Large intestine (tissue), 3 donors: Measurements from ENCODE around the gene RAD51B. TPM values are rescaled to one million over a fixed set of nuclear protein-coding genes. Genes with fewer than 3 reads are reported as not detected.

Experiments used
- DNase-seq, 2 donors: peaks; one replicate each; pipeline versions ENCODE4 v3.0.0 to v3.0.0-alpha.2; 2013
- H3K27ac ChIP-seq: one replicate; pipeline ENCODE4 v1.5.1; 2013; ENCODE audit warnings: low read length
- H3K27me3 ChIP-seq: 2 replicates; pipeline ENCODE4 v1.6.1; 2013; ENCODE audit warnings: low read length; ENCODE audit not compliant: control insufficient read depth, insufficient read depth
- H3K36me3 ChIP-seq: 2 replicates; pipeline ENCODE4 v1.6.1; 2013; ENCODE audit warnings: low read length; ENCODE audit not compliant: control insufficient read depth, insufficient read depth
- H3K4me1 ChIP-seq: one replicate; pipeline ENCODE4 v1.6.1; 2013; ENCODE audit warnings: low read length; ENCODE audit not compliant: control insufficient read depth, insufficient read depth
- H3K4me3 ChIP-seq: one replicate; pipeline ENCODE4 v1.5.1; 2013; ENCODE audit warnings: low read length
- H3K9me3 ChIP-seq: one replicate; pipeline ENCODE4 v1.6.1; 2013; ENCODE audit warnings: mild to moderate bottlenecking, low read depth, low read length, moderate library complexity; ENCODE audit not compliant: control insufficient read depth
- WGBS: methylation state at CpG from one replicate; pipeline ENCODE4 v1.1.5; 2013; ENCODE audit warnings: low lambda C conversion rate; ENCODE audit not compliant: insufficient coverage; 5-methylcytosine and 5-hydroxymethylcytosine counted together
- polyA plus RNA-seq: library from polyadenylated mRNA; unstranded; fragments of 120-200 nt; gene quantifications from one replicate; pipeline ENCODE4 v1.2.1, GENCODE V29; 2013

RAD51B gene
- polyA plus RNA-seq, 1 donor, result 6.4 TPM

- H3K27me3 ChIP-seq, result no peaks in the 10 kb centered on the region
- peaks cover 10% of the 10 kb centered on the region for H3K4me1 ChIP-seq
- WGBS, result no CpG with 5 or more reads among the region's 6 CpGs
- no peaks in the 10 kb centered on the region for H3K36me3 ChIP-seq
- no peak overlapping the region for H3K4me3 ChIP-seq
- H3K9me3 ChIP-seq, result peaks cover 4% of the 10 kb centered on the region
- H3K27ac ChIP-seq, result no peak overlapping the region
- no peak for DNase-seq
Measured at GRCh38 chr14:68701001-68701741, 881.6 kb downstream of the RAD51B start.

GRCh38 chr14:68702135-68702534 is 882.6 kb downstream of the RAD51B start:
- no CpG with 5 or more reads among the region's 4 CpGs for WGBS

DNA sequence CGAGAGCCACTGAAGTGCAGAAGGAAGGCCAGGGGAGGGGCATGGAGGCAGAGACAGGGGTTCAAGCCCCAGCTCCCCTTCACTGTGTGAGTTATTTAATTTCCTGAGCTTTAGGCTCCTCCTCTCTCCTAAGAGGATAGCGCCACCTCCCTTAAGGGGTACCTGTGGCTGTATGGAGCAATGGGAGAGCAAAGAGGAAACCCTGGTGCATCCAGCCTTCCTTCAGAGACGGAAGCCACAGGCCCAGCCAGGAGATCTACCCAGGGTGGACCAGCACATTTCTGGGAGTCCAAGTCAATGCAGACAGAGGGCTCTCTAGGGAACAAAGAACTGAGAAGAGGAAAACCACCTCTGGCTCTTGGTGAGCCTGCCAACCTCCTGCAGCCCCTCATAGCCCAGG is 883.0 kb downstream of the RAD51B start:
- Histone ChIP-seq H3K4me1 (peaks cover 11% of the 10 kb centered on the region), H3K36me3 (no peaks in the 10 kb centered on the region), H3K27ac (no peak overlapping the region), H3K9me3 (peaks cover 4% of the 10 kb centered on the region), H3K4me3 (no peak overlapping the region), H3K27me3 (no peaks in the 10 kb centered on the region)
- no CpG with 5 or more reads among the region's 3 CpGs for WGBS
- DNase-seq, result no peak

More at GRCh38 chr14:68702135-68702534, 882.6 kb downstream of the RAD51B start:
- peaks cover 4% of the 10 kb centered on the region for H3K9me3 ChIP-seq
- no peak for DNase-seq
- H3K4me1 ChIP-seq, result peaks cover 11% of the 10 kb centered on the region
- no peaks in the 10 kb centered on the region for H3K36me3 ChIP-seq
- H3K4me3 ChIP-seq, result no peak overlapping the region
- H3K27me3 ChIP-seq, result no peaks in the 10 kb centered on the region
- no peak overlapping the region for H3K27ac ChIP-seq

DNA sequence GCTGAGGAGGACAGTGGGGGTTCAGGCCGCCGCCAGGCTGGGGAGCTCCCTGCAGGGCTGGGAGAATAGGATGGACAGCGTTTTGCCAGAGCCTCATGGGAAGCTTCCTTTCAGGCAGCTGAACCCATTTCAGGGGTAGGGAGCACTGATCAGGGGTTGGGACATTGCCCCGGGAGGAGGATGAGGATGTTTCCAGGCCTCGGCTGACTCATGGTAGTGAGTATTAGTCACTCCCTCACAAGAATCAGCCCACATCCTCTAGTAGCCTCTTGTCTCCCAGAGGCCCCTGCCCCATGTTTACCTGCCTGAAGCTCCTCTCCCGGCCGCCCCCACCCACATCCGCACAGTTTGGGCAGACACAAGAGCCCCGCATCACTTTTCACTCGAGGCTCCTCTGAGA is 883.5 kb downstream of the RAD51B start:
- Histone ChIP-seq H3K9me3 (peaks cover 4% of the 10 kb centered on the region), H3K4me3 (no peak overlapping the region), H3K27ac (no peak overlapping the region), H3K27me3 (no peaks in the 10 kb centered on the region), H3K4me1 (peaks cover 11% of the 10 kb centered on the region), H3K36me3 (no peaks in the 10 kb centered on the region)
- no peak for DNase-seq
- WGBS, result no CpG with 5 or more reads among the region's 10 CpGs

GRCh38 chr14:68704736-68705720 is 885.4 kb downstream of the RAD51B start:
- no peak overlapping the region for H3K4me3 ChIP-seq
- WGBS, result 100% methylated on average over 1 of the region's 16 CpGs
- peaks cover 4% of the 10 kb centered on the region for H3K9me3 ChIP-seq
- no peak for DNase-seq
- no peaks in the 10 kb centered on the region for H3K27me3 ChIP-seq
- H3K27ac ChIP-seq, result peak overlapping the region; percentile 18
- H3K36me3 ChIP-seq, result no peaks in the 10 kb centered on the region
- H3K4me1 ChIP-seq, result peaks cover 11% of the 10 kb centered on the region

DNA sequence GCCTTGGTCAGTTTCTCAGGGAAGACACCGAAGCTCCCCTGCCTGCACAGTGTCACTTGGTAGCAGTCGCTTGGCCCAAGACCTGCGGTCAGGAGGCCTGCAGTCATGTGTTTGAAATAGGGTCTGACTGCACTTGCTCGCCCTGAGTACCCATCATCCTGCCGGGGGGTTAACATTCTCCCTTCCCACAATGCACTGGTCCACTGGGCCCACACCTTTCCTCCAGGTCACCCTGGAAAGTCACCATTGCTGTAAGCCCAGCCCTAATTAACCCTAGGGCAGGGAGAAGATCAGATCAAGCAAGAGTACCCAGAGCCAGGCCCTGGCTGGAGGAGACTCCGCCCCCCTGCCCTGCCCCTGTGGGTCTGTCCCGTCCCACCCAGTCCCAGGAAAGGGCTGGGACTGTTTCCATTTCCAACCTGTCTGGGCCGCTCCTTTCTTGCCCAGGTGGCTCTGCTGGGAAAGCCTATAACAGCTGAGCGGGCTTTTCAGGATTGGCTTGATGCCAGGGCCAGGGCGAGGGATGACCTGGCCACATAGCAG is 886.2 kb downstream of the RAD51B start:
- Histone ChIP-seq H3K27me3 (no peaks in the 10 kb centered on the region), H3K4me1 (peaks cover 11% of the 10 kb centered on the region), H3K36me3 (no peaks in the 10 kb centered on the region), H3K4me3 (no peak overlapping the region), H3K27ac (peak overlapping the region; percentile 38), H3K9me3 (peaks cover 4% of the 10 kb centered on the region)
- DNase-seq, result peak; percentile 71 to 88
- no CpG with 5 or more reads among the region's 10 CpGs for WGBS

DNA sequence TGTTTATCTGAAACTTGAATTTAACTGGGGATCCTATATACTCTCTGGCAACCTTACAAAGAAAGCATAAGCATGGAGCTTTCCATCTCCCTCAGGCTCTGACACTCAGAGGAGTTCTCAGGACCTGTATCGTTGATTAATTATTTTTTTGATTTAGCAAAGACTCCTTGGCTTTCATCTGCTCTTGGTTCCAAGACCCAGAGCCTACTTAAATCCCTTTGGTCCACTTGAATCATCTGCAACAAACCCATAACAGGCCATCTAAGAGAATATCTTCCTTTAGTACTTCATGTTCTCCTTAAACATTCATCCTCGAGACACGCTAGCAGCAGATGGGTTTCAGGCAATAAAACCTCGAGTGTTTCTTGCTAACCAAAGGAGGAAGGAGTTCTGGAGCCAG is 887.9 kb downstream of the RAD51B start:
- DNase-seq, result no peak
- WGBS, result 80% methylated on average over 1 of the region's 4 CpGs
- Histone ChIP-seq H3K9me3 (no peaks in the 10 kb centered on the region), H3K4me1 (peaks cover 18% of the 10 kb centered on the region), H3K27ac (no peak overlapping the region), H3K27me3 (no peaks in the 10 kb centered on the region), H3K4me3 (no peak overlapping the region), H3K36me3 (no peaks in the 10 kb centered on the region)

DNA sequence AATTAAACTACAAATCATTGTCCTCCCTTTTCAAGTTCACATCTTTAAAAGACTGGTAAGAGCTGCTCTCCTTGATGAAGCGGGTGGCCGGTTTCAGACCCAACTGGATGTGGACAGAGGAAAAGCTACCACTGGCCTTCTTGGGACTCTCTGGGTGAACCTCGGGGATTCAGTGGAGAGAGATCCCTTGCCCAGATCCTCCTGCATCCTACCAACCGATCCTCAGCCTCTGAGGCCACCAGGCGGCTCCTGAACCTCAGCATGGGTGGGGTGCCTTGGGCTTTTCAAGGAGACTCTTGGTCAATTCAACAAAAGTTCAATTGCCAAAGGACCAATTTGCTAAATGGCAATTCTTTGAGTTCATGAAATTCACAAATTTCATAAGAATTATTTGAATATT is 888.8 kb downstream of the RAD51B start:
- no peak overlapping the region for H3K4me3 ChIP-seq
- no CpG with 5 or more reads among the region's 5 CpGs for WGBS
- no peaks in the 10 kb centered on the region for H3K27me3 ChIP-seq
- peaks cover 18% of the 10 kb centered on the region for H3K4me1 ChIP-seq
- no peak for DNase-seq
- H3K27ac ChIP-seq, result no peak overlapping the region
- no peaks in the 10 kb centered on the region for H3K9me3 ChIP-seq
- H3K36me3 ChIP-seq, result no peaks in the 10 kb centered on the region

DNA sequence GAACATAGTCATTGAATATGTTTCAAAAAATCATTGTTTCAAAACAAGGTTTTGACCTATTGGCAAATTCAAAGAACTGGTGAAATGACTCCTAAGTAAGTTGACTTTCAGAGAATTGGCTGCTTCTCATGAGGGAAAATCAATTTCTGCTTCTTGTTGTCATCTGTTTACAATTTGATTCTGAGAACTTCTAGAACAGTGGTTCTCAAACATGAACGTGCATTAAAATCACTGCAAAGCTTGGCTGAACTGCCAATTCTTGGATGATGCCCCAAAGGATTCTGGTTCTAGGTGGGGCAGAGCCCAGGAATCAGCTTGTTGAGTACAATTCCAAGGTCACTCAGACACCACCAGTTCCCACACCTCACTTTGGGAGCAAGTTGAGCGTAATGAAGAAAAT is 889.4 kb downstream of the RAD51B start:
- Histone ChIP-seq H3K27ac (no peak overlapping the region), H3K4me1 (peaks cover 18% of the 10 kb centered on the region), H3K4me3 (no peak overlapping the region), H3K27me3 (no peaks in the 10 kb centered on the region), H3K36me3 (no peaks in the 10 kb centered on the region), H3K9me3 (no peaks in the 10 kb centered on the region)
- no peak for DNase-seq
- WGBS, result 100% methylated on average over 1 of the region's 2 CpGs

GRCh38 chr14:68710776-68711175 is 891.2 kb downstream of the RAD51B start:
- H3K27me3 ChIP-seq, result no peaks in the 10 kb centered on the region
- no peak for DNase-seq
- WGBS, result no CpG with 5 or more reads among the region's 6 CpGs

More at GRCh38 chr14:68710776-68711175, 891.2 kb downstream of the RAD51B start:
- Histone ChIP-seq H3K4me1 (peaks cover 16% of the 10 kb centered on the region), H3K27ac (no peak overlapping the region), H3K4me3 (no peak overlapping the region), H3K9me3 (no peaks in the 10 kb centered on the region), H3K36me3 (no peaks in the 10 kb centered on the region)
